Left lung (tissue), 10 donors: ENCODE measurements around the gene LRMDA. TPM values are rescaled to one million over a fixed set of nuclear protein-coding genes. Genes with fewer than 3 reads are reported as not detected.

Source experiments
- ATAC-seq: fragments of 200-7000 bp; cut with Tn5 transposase; one replicate; pipeline ENCODE4 v1.9.1; 2020; ENCODE audit warnings: moderate library complexity
- DNase-seq, 4 donors: peaks; one replicate each; pipeline ENCODE4 v3.0.0-alpha.2; 2013 to 2020
- H3K27ac ChIP-seq, 2 donors: fragments of 200-600 bp; sonication (generic) in 1 of 2; one replicate each; pipeline versions ENCODE4 v1.5.0 to v1.8.0; 2020 to 2021
- H3K27me3 ChIP-seq, 2 donors: fragments of 200-600 bp; sonication (generic) in 1 of 2; one replicate each; pipeline versions ENCODE4 v1.5.0 to v1.8.0; 2020 to 2021
- H3K36me3 ChIP-seq, 2 donors: fragments of 200-600 bp; sonication (generic) in 1 of 2; one replicate each; pipeline versions ENCODE4 v1.5.0 to v1.8.0; 2020 to 2021
- H3K4me1 ChIP-seq, 2 donors: fragments of 200-600 bp; one replicate each; pipeline ENCODE4 v1.8.0; 2021
- H3K4me3 ChIP-seq, 2 donors: fragments of 200-600 bp; sonication (generic) in 1 of 2; one replicate each; pipeline versions ENCODE4 v1.5.0 to v1.8.0; 2020 to 2021; ENCODE audit warnings: mild to moderate bottlenecking in 1 of 2
- H3K9me3 ChIP-seq, 2 donors: fragments of 200-600 bp; sonication (generic) in 1 of 2; one replicate each; pipeline versions ENCODE4 v1.5.0 to v1.8.0; 2020 to 2021
- CTCF ChIP-seq, 2 donors: fragments of 200-600 bp; sonication (generic) in 1 of 2; IDR thresholded peaks; one replicate each; pipeline versions ENCODE4 v1.5.0 to v1.8.0; 2021; ENCODE audit warnings: antibody characterized with exemption in 2 of 2
- intact Hi-C, 2 donors: fragments of 100-400 bp; cut with DNase I; formaldehyde crosslinking; loops; one replicate each; pipeline versions ENCODE4 v1.11.2 to v1.14.2; 2022
- polyA plus RNA-seq, 6 donors: library from polyadenylated mRNA; unstranded; fragments of 120-200 nt; gene quantifications; one replicate each; pipeline ENCODE4 v1.2.1, GENCODE V29; 2013; ENCODE audit not compliant: insufficient read length in 6 of 6
- total RNA-seq, 2 donors: library from RNA; stranded (reverse); fragmentation: NEBNext Ultra II Directional; extraction: Animal tissue kit (Norgen Biotek cat#: 25700); gene quantifications; one replicate each; pipeline ENCODE4 v1.2.1, GENCODE V29; 2021
- donor health status: DM: no; HTN: yes; CAD: no.
- donor health status: DM: no; HTN: no; CAD: no.

LRMDA gene
- total and polyA plus RNA-seq, 8 donors = 13.9 to 23.6 (median 18.7) TPM

GRCh38 chr10:76354921-76355320, 923.5 kb downstream of the LRMDA start:
- intact Hi-C loops = no loop called here
- ATAC-seq = no peak

GRCh38 chr10:76356557-76356956, 925.1 kb downstream of the LRMDA start:
- DNase-seq (no peak), ATAC-seq (no peak)
- H3K4me3 ChIP-seq = no peak overlapping the region
- intact Hi-C loops = no loop called here
- TF ChIP-seq CTCF (IDR thresholded peaks at IDR 0.05) = no peak
- H3K36me3 ChIP-seq = no peaks in the 10 kb centered on the region
- no peaks in the 10 kb centered on the region for H3K27me3 ChIP-seq
- no peaks in the 10 kb centered on the region for H3K4me1 ChIP-seq
- no peaks in the 10 kb centered on the region for H3K9me3 ChIP-seq
- no peak overlapping the region for H3K27ac ChIP-seq

More at GRCh38 chr10:76354921-76355320, 923.5 kb downstream of the LRMDA start:
- no peaks in the 10 kb centered on the region for H3K9me3 ChIP-seq
- no peak overlapping the region for H3K27ac ChIP-seq
- DNase-seq = no peak
- no peaks in the 10 kb centered on the region for H3K36me3 ChIP-seq
- H3K4me1 ChIP-seq = no peaks in the 10 kb centered on the region
- no peaks in the 10 kb centered on the region for H3K27me3 ChIP-seq
- no peak overlapping the region for H3K4me3 ChIP-seq
- TF ChIP-seq CTCF (IDR thresholded peaks at IDR 0.05) = no peak

- DNase-seq (peak in 1 of 4 donors; percentile 48), ATAC-seq (peak; percentile 82)
- H3K27ac ChIP-seq = no peak overlapping the region
- no peaks in the 10 kb centered on the region for H3K36me3 ChIP-seq
- no peaks in the 10 kb centered on the region for H3K4me1 ChIP-seq
- no peak overlapping the region for H3K4me3 ChIP-seq
- H3K9me3 ChIP-seq = no peaks in the 10 kb centered on the region
- no peaks in the 10 kb centered on the region for H3K27me3 ChIP-seq
- TF ChIP-seq CTCF (IDR thresholded peaks at IDR 0.05) = no peak
- intact Hi-C loops = no loop called here
Measured at GRCh38 chr10:76357726-76358415, 926.4 kb downstream of the LRMDA start.

- H3K36me3 ChIP-seq = no peaks in the 10 kb centered on the region
- no peak overlapping the region for H3K4me3 ChIP-seq
- DNase-seq (no peak), ATAC-seq (no peak)
- intact Hi-C loops = no loop called here
- TF ChIP-seq CTCF (IDR thresholded peaks at IDR 0.05) = no peak
- H3K27ac ChIP-seq = no peak overlapping the region
- no peaks in the 10 kb centered on the region for H3K27me3 ChIP-seq
- no peaks in the 10 kb centered on the region for H3K4me1 ChIP-seq
- H3K9me3 ChIP-seq = no peaks in the 10 kb centered on the region
Measured at GRCh38 chr10:76358743-76359395, 927.4 kb downstream of the LRMDA start.

- H3K9me3 ChIP-seq = no peaks in the 10 kb centered on the region
- no peak for ATAC-seq
Measured at GRCh38 chr10:76375761-76376160, 944.3 kb downstream of the LRMDA start.

More at GRCh38 chr10:76375761-76376160, 944.3 kb downstream of the LRMDA start:
- Histone ChIP-seq H3K27me3 (no peaks in the 10 kb centered on the region), H3K4me1 (no peaks in the 10 kb centered on the region), H3K36me3 (no peaks in the 10 kb centered on the region), H3K27ac (no peak overlapping the region), H3K4me3 (no peak overlapping the region)
- DNase-seq = no peak
- intact Hi-C loops = no loop called here
- no peak for TF ChIP-seq CTCF (IDR thresholded peaks at IDR 0.05)
